ENCODE measurements around the gene PANX2. TPM values are rescaled to one million over a fixed set of nuclear protein-coding genes. Genes with fewer than 3 reads are reported as not detected.

Gene PANX2
- total RNA-seq, 1 donor from 2014 or later, result 0.37 TPM

DNA sequence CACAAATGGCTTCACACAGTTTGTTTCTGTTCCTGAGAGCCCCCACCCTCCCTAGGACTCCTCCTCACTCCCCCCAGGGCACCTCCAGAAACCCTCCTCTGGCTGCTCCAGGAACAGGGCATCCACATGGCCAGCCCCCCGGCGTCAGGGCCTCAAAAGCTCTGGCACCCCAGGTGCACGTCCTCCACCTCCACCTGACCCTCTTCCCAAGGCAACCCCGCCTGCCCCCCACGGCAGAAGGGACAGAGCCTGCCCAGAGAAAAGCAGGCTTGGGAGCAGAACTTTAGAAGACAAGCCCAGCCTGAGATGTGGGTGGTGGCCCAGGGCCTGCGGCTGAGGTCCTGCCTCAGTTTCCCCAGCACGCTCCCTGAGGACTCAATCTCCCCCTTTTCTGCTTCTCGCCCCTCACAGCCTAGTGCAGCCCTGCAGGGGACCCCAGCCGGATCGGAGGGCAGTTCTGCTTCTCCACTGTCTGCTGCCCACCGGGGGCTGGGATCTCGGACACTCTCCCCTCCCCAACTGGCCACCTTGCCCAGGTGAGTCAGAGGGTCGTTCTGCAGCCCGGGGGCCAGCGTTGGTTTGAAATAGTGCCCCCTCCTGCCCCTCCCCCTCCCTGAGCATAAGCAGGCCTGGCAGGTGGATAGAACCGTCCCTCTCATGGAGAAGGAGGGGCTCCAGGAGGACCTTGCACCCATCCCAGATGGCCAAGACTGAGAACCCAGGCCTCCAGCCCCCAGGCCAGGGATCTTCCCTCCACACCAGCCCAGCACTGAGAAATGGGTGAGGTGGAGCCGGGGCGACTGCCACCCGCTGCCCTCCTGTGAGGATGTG is 12.8 kb downstream of the PANX2 start:
- intact Hi-C loops (cut with micrococcal nuclease), result no loop called here

DNA sequence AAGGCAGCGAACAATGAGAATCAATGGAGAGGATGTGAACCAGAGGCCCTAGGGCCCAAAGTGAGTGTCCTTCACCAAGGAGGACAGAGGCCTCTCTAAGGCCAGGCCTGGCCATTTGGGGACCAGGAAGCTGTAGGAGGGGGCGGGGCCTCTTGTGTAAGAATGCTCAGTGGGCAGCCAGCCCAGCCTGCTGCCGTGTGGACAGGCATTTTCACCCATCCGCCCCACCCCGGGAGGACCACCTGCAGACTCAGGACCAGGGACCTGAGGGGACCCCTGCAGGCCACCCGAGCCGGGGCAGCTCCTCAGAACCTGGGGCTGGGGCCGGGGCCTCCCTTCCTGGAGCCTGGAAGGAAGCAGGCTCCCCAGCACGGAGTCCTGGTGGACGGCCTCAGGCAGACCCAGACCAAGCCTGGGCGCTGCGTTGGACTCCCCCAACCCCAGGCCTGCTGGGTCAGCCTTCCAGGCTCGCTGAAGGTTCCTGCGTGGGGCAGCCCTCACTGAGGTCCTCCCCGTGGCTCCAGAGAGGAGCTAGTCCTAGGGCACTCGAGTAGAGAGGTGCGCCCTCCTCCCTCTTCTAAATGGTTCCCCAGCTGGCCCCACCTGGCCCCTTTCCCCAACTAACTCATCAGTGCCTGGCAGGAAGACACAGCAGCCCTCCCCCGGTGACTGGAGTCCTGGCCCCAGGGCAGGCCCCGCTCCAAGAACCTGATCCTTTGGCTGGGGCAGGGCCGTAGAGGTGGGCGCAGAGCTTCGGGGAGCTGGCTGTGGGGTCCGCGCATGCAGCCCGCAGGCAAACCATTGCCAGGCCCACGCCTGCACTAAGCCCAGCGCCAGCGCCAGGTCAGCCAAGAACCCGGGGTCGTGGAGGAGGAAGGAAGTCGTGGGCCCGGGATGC is 13.7 kb downstream of the PANX2 start:
- intact Hi-C loops (cut with micrococcal nuclease), result loop anchor here (2.0 kb wide), 2 partner anchors 17 to 77 kb away; partner anchors contain the start of gene SELENOO

DNA sequence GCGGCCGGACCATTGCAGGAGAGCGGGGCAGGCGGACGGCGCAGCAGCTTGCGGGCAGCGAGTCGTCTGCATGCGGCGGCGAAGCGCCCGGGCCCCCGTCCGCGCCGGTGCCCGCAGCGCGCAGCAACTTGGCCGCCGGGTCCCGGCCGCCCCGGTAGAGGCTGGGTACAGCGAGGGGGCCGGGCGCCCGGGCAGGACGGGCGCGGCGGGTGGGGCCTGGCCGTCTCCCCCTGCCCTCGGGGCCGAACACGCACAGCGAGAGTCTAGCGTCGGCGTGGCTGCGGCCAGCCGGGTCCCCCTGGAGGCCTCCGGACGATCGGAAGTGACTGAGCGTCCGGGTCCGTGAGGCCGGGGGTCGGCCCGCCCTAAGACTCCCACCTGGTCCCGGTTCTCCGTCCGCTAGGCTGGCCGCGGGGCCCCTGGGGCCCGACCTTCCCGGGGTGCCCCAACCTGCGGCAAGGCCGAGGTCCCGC is 14.4 kb downstream of the PANX2 start:
- intact Hi-C loops (cut with micrococcal nuclease), result loop anchor here (2.0 to 5.0 kb wide), 3 partner anchors 16 to 348 kb away; partner anchors contain the start of gene SELENOO

- intact Hi-C loops (cut with micrococcal nuclease), result loop anchor here (2.0 to 5.0 kb wide), 3 partner anchors 15 to 348 kb away; partner anchors contain the start of gene SELENOO
Measured at GRCh38 chr22:50185375-50186087, 15.0 kb downstream of the PANX2 start, which contains the start of gene TRABD. Gene TRABD, plus strand, starts transcription at chr22:50185913. Its CDS starts 7,148 bp downstream, at chr22:50193061.

DNA sequence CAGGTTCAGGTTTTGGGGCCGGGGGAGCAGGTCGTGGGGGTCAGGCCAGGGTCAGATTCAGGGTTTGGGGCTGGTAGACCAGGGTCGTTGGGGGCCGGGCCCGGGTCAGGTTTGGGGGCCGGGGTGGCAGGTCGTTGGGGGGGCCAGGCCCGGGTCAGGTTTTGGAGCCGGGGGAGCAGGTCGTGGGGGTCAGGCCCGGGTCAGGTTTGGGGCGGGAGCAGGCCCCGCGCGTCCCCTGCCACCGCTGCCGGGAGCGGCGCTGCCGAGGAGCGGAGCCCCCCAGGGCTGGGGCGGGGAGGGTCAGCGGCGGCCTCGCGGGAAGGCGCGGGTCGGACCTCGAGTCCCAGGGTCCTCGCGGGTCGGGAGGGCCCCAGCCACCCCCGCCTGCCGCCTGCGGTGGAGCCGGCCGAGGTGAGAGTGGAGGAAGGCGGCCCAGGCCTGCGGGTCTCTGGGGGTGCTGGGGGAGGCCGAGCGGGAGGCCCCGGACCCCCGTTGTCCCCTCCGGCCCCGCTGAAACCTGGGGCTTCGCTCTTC is 15.7 kb downstream of the PANX2 start:
- intact Hi-C loops (cut with micrococcal nuclease), result loop anchor here (5.0 kb wide), 1 partner anchor 349 kb away; no protein-coding TSS in a partner anchor

GRCh38 chr22:50186761-50187523 is 16.4 kb downstream of the PANX2 start:
- intact Hi-C loops (cut with micrococcal nuclease), result loop anchor here (5.0 kb wide), 1 partner anchor 350 kb away; no protein-coding TSS in a partner anchor

GRCh38 chr22:50188356-50188755 is 17.8 kb downstream of the PANX2 start:
- intact Hi-C loops (cut with micrococcal nuclease), result loop anchor here (5.0 kb wide), 1 partner anchor 351 kb away; no protein-coding TSS in a partner anchor

GRCh38 chr22:50189184-50189848 is 18.8 kb downstream of the PANX2 start:
- intact Hi-C loops (cut with micrococcal nuclease), result loop anchor here (5.0 kb wide), 1 partner anchor 352 kb away; no protein-coding TSS in a partner anchor

DNA sequence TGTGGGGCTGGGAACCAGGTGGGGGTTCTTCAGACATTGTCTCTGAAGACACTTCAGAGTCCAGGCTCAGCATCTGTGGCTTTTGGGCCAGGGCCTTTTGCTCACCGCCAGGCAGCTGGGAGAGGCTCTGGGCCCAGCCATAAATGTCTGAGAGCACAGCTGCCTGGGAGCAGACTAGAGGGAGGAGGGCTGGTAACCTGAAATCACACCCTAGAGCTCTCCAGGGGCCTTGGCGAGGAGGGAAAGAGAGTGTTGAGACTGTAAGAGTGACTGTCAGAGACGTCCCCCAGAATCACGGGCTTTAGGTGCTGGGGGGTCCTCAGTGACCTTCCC is 19.3 kb downstream of the PANX2 start:
- intact Hi-C loops (cut with micrococcal nuclease), result loop anchor here (1.0 to 5.0 kb wide), 7 partner anchors 10 to 353 kb away; partner anchors contain the start of genes LMF2, NCAPH2 and TUBGCP6

GRCh38 chr22:50190182-50190940 is 19.8 kb downstream of the PANX2 start:
- intact Hi-C loops (cut with micrococcal nuclease), result loop anchor here (1.0 to 5.0 kb wide), 6 partner anchors 10 to 336 kb away; partner anchors contain the start of genes LMF2, NCAPH2 and TUBGCP6

GRCh38 chr22:50190941-50191741 is 20.6 kb downstream of the PANX2 start:
- intact Hi-C loops (cut with micrococcal nuclease), result loop anchor here (1.0 to 5.0 kb wide), 6 partner anchors 9 to 336 kb away; partner anchors contain the start of genes LMF2, NCAPH2 and TUBGCP6

- intact Hi-C loops (cut with micrococcal nuclease), result loop anchor here (5.0 kb wide), 2 partner anchors 255 to 315 kb away; partner anchors contain the start of genes LMF2 and NCAPH2
Measured at GRCh38 chr22:50192436-50193204, 22.1 kb downstream of the PANX2 start.

- intact Hi-C loops (cut with micrococcal nuclease), result loop anchor here (5.0 kb wide), 2 partner anchors 256 to 314 kb away; partner anchors contain the start of genes LMF2 and NCAPH2
Measured at GRCh38 chr22:50193621-50194020, 23.1 kb downstream of the PANX2 start.

DNA sequence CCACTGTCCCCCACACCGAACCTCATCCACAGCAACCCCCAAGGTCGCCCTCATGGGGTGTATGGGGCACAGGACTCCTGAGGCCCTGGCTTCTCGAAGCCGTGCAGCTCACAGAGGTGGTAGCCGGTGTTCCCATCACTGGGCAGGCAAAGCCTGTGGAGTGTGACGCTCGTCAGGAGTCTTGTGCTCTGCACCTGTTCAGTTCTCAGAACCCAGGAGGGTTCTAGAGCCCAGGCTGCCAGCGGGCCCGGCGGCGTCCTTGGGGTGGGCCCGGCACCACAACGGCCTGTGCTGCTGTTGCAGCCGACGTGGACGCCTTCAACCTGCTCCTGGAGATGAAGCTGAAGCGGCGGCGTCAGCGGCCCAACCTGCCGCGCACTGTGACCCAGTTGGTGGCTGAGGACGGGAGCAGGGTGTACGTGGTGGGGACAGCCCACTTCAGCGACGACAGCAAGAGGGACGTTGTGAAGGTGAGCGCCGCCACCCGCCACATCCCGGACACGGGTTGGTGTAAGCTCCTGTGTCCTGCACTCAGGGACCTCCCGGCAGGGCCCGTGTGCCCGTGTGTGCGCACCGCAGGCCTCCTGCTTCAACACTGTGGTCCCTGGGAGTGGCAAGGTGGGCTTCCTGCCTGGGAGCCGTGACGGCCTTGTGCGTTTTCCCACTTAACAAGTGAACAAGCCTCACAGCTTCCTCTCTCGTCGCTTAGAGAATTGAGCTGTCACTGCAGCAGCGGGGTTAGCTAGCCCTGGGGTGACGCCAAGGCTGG is 23.7 kb downstream of the PANX2 start:
- intact Hi-C loops (cut with micrococcal nuclease), result loop anchor here (5.0 kb wide), 2 partner anchors 257 to 313 kb away; partner anchors contain the start of genes LMF2 and NCAPH2

DNA sequence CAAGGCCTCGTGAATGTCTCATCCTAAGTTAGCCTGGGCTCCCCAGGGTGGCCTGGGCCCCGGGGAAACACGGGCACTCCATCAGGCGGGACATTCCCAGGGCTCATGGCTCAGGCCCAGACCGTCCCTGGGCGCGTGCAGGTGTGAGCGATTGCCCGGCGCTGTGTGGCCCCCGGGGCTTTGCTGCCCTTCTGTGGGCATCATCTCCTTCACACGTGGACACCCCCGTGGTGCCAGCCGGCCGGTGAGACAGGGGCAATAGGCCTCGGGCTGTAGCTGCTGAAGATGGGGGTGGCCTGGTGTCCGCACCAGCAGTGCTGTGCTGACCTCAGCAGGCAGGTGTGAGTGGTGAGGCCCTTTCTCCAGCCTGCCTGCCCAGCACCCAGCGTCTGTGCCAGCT is 25.7 kb downstream of the PANX2 start:
- intact Hi-C loops (cut with micrococcal nuclease), result no loop called here
